H1 (cell line): Measurements from ENCODE around the gene FASN. TPM values are rescaled to one million over a fixed set of nuclear protein-coding genes. Genes with fewer than 3 reads are reported as not detected.

Experiments
- CTCF ChIA-PET: fragments of 300-600 bp; sonication (Branson Sonifier 250); formaldehyde crosslinking; loops from one replicate; lab custom pipeline; 2021; ENCODE audit not compliant: partially characterized antibody; lab: Charles Lee
- POLR2A ChIA-PET: fragments of 300-600 bp; sonication (Branson Sonifier 250); formaldehyde crosslinking; loops from one replicate; lab custom pipeline; 2021; ENCODE audit warnings: inconsistent platforms; ENCODE audit not compliant: partially characterized antibody; lab: Charles Lee
- DNase-seq, 2 experiments: peaks; one replicate each; pipeline versions ENCODE4 v3.0.0 to v3.0.0-alpha.2; 2010 to 2022; ENCODE audit warnings: low spot score in 2 of 2, low read depth in 1 of 2, mixed read lengths in 1 of 2
- FAIRE-seq: peaks from 2 replicates; lab custom pipeline; 2011; peaks lifted over from hg19 to GRCh38; lab: Jason Lieb, UNC
- H2AFZ ChIP-seq: 2 replicates; pipeline ENCODE4 v1.8.1; 2012; ENCODE audit warnings: low read length, inconsistent platforms
- H2AK5ac ChIP-seq: 2 replicates; pipeline ENCODE4 v1.6.1; 2013; ENCODE audit warnings: low read depth, low read length
- H2BK120ac ChIP-seq: replicated peaks from 2 replicates; pipeline ENCODE3; 2013; ENCODE audit warnings: low read depth, low read length, inconsistent platforms
- H2BK12ac ChIP-seq: 2 replicates; pipeline ENCODE4 v1.6.1; 2013; ENCODE audit warnings: low read depth, low read length
- H2BK15ac ChIP-seq: 2 replicates; pipeline ENCODE4 v1.6.1; 2013; ENCODE audit warnings: low read length
- H2BK20ac ChIP-seq: 2 replicates; pipeline ENCODE4 v1.6.1; 2013; ENCODE audit warnings: low read length
- H2BK5ac ChIP-seq: 2 replicates; pipeline ENCODE4 v1.6.1; 2013; ENCODE audit warnings: low read depth, low read length
- H3K14ac ChIP-seq: 2 replicates; pipeline ENCODE4 v1.6.1; 2013; ENCODE audit warnings: inconsistent platforms; ENCODE audit not compliant: insufficient read length
- H3K18ac ChIP-seq: 2 replicates; pipeline ENCODE4 v1.6.1; 2013; ENCODE audit warnings: low read length; ENCODE audit errors: extremely low read depth
- H3K23ac ChIP-seq: 2 replicates; pipeline ENCODE4 v1.6.1; 2013; ENCODE audit warnings: inconsistent platforms; ENCODE audit not compliant: insufficient read length
- H3K23me2 ChIP-seq: 2 replicates; pipeline ENCODE4 v1.6.1; 2013; ENCODE audit warnings: low read depth, low read length
- H3K27ac ChIP-seq: 2 replicates; pipeline ENCODE4 v1.6.1; 2011; ENCODE audit warnings: low read depth, low read length, inconsistent platforms
- H3K27me3 ChIP-seq, 4 experiments: replicated peaks in 1 of 4; 1 replicate in 1 of 4; 2 replicates in 3 of 4; pipeline versions ENCODE4 v1.6.1 to v1.8.1; 2011 to 2013; ENCODE audit warnings: low read length in 3 of 4, mild to moderate bottlenecking in 3 of 4, inconsistent platforms in 2 of 4, mixed read lengths in 2 of 4, moderate library complexity in 1 of 4; ENCODE audit not compliant: control insufficient read depth in 3 of 4, insufficient read depth in 3 of 4; ENCODE audit errors: extremely low read depth in 1 of 4
- H3K36me3 ChIP-seq, 4 experiments: 2 replicates each; pipeline versions ENCODE4 v1.6.1 to v1.8.1; 2011 to 2013; ENCODE audit warnings: mild to moderate bottlenecking in 4 of 4, low read length in 3 of 4, moderate library complexity in 2 of 4, control low read depth in 1 of 4, inconsistent platforms in 1 of 4; ENCODE audit not compliant: insufficient read depth in 4 of 4, control insufficient read depth in 2 of 4
- H3K4ac ChIP-seq: replicated peaks from 2 replicates; pipeline ENCODE3; 2013; ENCODE audit warnings: low read length, low read depth, mixed read lengths, inconsistent platforms; ENCODE audit not compliant: insufficient read length
- H3K4me1 ChIP-seq, 4 experiments: replicated peaks in 1 of 4; 1 replicate in 1 of 4; 2 replicates in 3 of 4; pipeline versions ENCODE4 v1.6.1 to v1.8.1; 2011 to 2013; ENCODE audit warnings: low read length in 3 of 4, inconsistent platforms in 2 of 4, mixed read lengths in 1 of 4; ENCODE audit not compliant: insufficient read depth in 4 of 4, control insufficient read depth in 3 of 4
- H3K4me2 ChIP-seq, 2 experiments: 2 replicates each; pipeline versions ENCODE4 v1.6.1 to v1.8.1; 2011 to 2013; ENCODE audit warnings: low read depth in 2 of 2, low read length in 2 of 2, control low read depth in 1 of 2, inconsistent platforms in 1 of 2, mild to moderate bottlenecking in 1 of 2; ENCODE audit not compliant: insufficient read depth in 1 of 2
- H3K4me3 ChIP-seq, 4 experiments: fragments of 200-600, 300-600 bp in 1 of 4; sonication (generic), shearing (Covaris generic), sonication (Bioruptor Twin) in 1 of 4; 2 replicates each; pipeline versions ENCODE4 v1.5.1 to v1.8.1; 2011 to 2016; ENCODE audit warnings: low read length in 4 of 4, low read depth in 3 of 4, control low read depth in 2 of 4, inconsistent platforms in 2 of 4, mild to moderate bottlenecking in 2 of 4, mixed read lengths in 1 of 4, moderate library complexity in 1 of 4; ENCODE audit not compliant: insufficient read depth in 2 of 4; ENCODE audit errors: extremely low read depth in 1 of 4
- H3K56ac ChIP-seq: replicated peaks from 2 replicates; pipeline ENCODE3; 2013; ENCODE audit warnings: low read depth, mild to moderate bottlenecking, mixed read lengths, low read length, inconsistent platforms; ENCODE audit not compliant: insufficient read length
- H3K79me1 ChIP-seq: 2 replicates; pipeline ENCODE4 v1.6.1; 2013; ENCODE audit warnings: low read depth, low read length, control low read depth
- H3K79me2 ChIP-seq, 2 experiments: 2 replicates each; pipeline versions ENCODE4 v1.6.1 to v1.8.1; 2012 to 2013; ENCODE audit warnings: low read length in 2 of 2, mild to moderate bottlenecking in 2 of 2, inconsistent platforms in 1 of 2; ENCODE audit not compliant: insufficient read depth in 2 of 2, control insufficient read depth in 1 of 2
- H3K9ac ChIP-seq, 4 experiments: replicated peaks in 1 of 4; 1 replicate in 1 of 4; 2 replicates in 3 of 4; pipeline versions ENCODE4 v1.6.1 to v1.8.1; 2011 to 2013; ENCODE audit warnings: low read depth in 3 of 4, low read length in 3 of 4, control low read depth in 2 of 4, mild to moderate bottlenecking in 2 of 4, moderate library complexity in 2 of 4, inconsistent platforms in 1 of 4; ENCODE audit errors: extremely low read depth in 1 of 4
- H3K9me3 ChIP-seq, 2 experiments: 2 replicates each; pipeline versions ENCODE4 v1.6.1 to v1.8.1; 2012 to 2013; ENCODE audit warnings: mild to moderate bottlenecking in 2 of 2, moderate library complexity in 2 of 2, control low read depth in 1 of 2, inconsistent platforms in 1 of 2, low read depth in 1 of 2, low read length in 1 of 2, mixed read lengths in 1 of 2; ENCODE audit not compliant: insufficient read depth in 2 of 2
- H4K20me1 ChIP-seq, 2 experiments: replicated peaks in 1 of 2; 2 replicates each; pipeline versions ENCODE3 to v1.8.1; 2011 to 2013; ENCODE audit warnings: inconsistent platforms in 2 of 2, low read length in 2 of 2, mild to moderate bottlenecking in 1 of 2; ENCODE audit not compliant: insufficient read depth in 2 of 2, control insufficient read depth in 1 of 2
- H4K5ac ChIP-seq: 2 replicates; pipeline ENCODE4 v1.6.1; 2013; ENCODE audit warnings: low read length, low read depth, mixed read lengths, inconsistent platforms; ENCODE audit not compliant: insufficient read length
- H4K8ac ChIP-seq: 2 replicates; pipeline ENCODE4 v1.8.0; 2013; ENCODE audit warnings: mild to moderate bottlenecking, moderate library complexity, low read length, inconsistent platforms; ENCODE audit not compliant: insufficient read depth; ENCODE audit errors: extremely low read depth
- H4K91ac ChIP-seq: replicated peaks from 2 replicates; pipeline ENCODE3; 2013; ENCODE audit warnings: low read length, mixed read lengths, inconsistent platforms; ENCODE audit not compliant: insufficient read length
- NANOG ChIP-seq: IDR thresholded peaks from 2 replicates; pipeline ENCODE4 v1.6.1; 2011; ENCODE audit warnings: low read length, low read depth, mild to moderate bottlenecking, inconsistent platforms; ENCODE audit not compliant: insufficient read depth, poor library complexity, severe bottlenecking
- RXRA ChIP-seq: IDR thresholded peaks from 2 replicates; pipeline ENCODE4 v1.6.1; 2011; ENCODE audit warnings: low read depth, mild to moderate bottlenecking, low read length, moderate library complexity; ENCODE audit not compliant: insufficient read depth
- SP1 ChIP-seq: IDR thresholded peaks from 2 replicates; pipeline ENCODE4 v1.6.1; 2011; ENCODE audit warnings: low read depth, low read length
- TBP ChIP-seq: IDR thresholded peaks from 2 replicates; pipeline ENCODE4 v1.6.1; 2011; ENCODE audit warnings: low read depth, low read length, improper control_type of control experiment
- WGBS, 2 experiments: shearing (Covaris generic) in 1 of 2; methylation state at CpG; one replicate each; pipeline versions ENCODE4 v1.1.6 to v1.1.7; 2013 to 2015; ENCODE audit warnings: low lambda C conversion rate in 2 of 2, mixed read lengths in 2 of 2, inconsistent platforms in 1 of 2, low coverage in 1 of 2, missing lambda C conversion rate in 1 of 2; ENCODE audit not compliant: insufficient replicate concordance in 2 of 2, insufficient coverage in 1 of 2, insufficient read length in 1 of 2; ENCODE audit errors: extremely low coverage in 1 of 2, missing lambda C conversion rate in 1 of 2; 5-methylcytosine and 5-hydroxymethylcytosine counted together
- polyA plus RNA-seq, 7 experiments: library from polyadenylated mRNA; depleted of rRNA in 3 of 7; stranded (reverse) in 5 of 7; unstranded in 2 of 7; fragments of >200 nt in 5 of 7; fragments of 200-250 nt in 2 of 7; gene quantifications; 1 replicate in 5 of 7; 2 replicates in 1 of 7; 4 replicates in 1 of 7; pipeline versions ENCODE4 v1.2.1 to v1.2.3, GENCODE V29; 2011 to 2013; ENCODE audit warnings: missing spikeins in 2 of 7, mixed read lengths in 2 of 7
- total RNA-seq: library from RNA; stranded (reverse); fragmentation: NEBNext Ultra II Directional; extraction: Animal tissue kit (Norgen Biotek cat#: 25700); gene quantifications from 2 replicates; pipeline ENCODE4 v1.2.1, GENCODE V29; 2021

Gene FASN
- total and polyA plus RNA-seq, 2 of the 8 experiments (the other 6 are each of a cell fraction or from before 2014, with no cell fraction given) = 143 to 561 TPM

DNA sequence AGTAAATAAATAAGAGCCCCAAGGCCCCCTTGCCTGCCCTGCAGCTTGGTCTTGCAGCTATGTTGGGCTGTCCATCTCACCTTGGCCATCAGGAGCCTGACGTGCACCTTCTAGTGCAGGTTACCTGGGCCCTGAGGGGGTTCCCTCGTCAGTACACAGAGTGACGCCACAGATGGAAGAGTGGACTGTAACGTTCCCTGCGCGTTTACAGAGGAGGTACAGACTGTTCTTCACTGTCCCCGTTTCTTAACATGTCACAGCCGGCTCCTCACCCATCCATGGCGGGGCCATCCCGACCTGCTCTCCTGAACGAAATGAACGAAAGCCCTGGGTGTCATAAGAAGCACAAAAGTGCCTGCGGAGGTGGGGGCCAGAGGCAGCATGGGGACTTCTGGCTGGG is 15.9 kb upstream of the FASN start:
- Histone ChIP-seq H3K23ac (no peak overlapping the region), H2BK120ac (no peak overlapping the region), H3K18ac (no peak overlapping the region), H3K14ac (no peak overlapping the region), H3K36me3 (no peaks in the 10 kb centered on the region), H4K5ac (no peak overlapping the region), H3K4me1 (peaks cover 0 to 8% (median 2%) of the 10 kb centered on the region in 4 experiments; a peak in 3 of 7 replicates), H2AFZ (no peak overlapping the region), H2BK5ac (no peak overlapping the region), H3K79me1 (no peaks in the 10 kb centered on the region), H3K23me2 (0 out of 2 replicates have a peak, but pooled peaks cover 2% of the 10 kb centered on the region), H3K9me3 (no peaks in the 10 kb centered on the region), H3K27ac (no peak overlapping the region), H2BK12ac (no peak overlapping the region), H3K79me2 (no peaks in the 10 kb centered on the region), H4K8ac (no peak overlapping the region), H3K4ac (no peak overlapping the region), H3K56ac (no peak overlapping the region), H3K4me3 (no peak overlapping the region), H3K9ac (no peak overlapping the region), H4K91ac (no peak overlapping the region), H4K20me1 (peaks cover 3 to 6% of the 10 kb centered on the region in 2 experiments), H2AK5ac (no peak overlapping the region)
- 92% methylated on average over 13 of the region's 13 CpGs; no CpG with 5 or more reads in 1 of the 2 experiments for WGBS, 2 experiments
- POLR2A ChIA-PET = no interaction called here
- FAIRE-seq = no peak
- CTCF ChIA-PET = interaction anchor here (0.7 to 10.5 kb wide), 10 partner anchors 10 to 84 kb away, joined by 3 to 61 read pairs (median 4); partner anchors contain the start of gene FASN
- TF ChIP-seq TBP (no peak), RXRA (no peak), NANOG (no peak), SP1 (no peak)
- TF ChIP-seq, all 59 proteins: peak for 0
- Histone ChIP-seq H2BK20ac (no peak overlapping the region), H3K4me2 (no peak overlapping the region), H2BK15ac (no peak overlapping the region), H3K27me3 (peaks cover 0 to 4% (median 0%) of the 10 kb centered on the region in 4 experiments; a peak in 2 of 7 replicates)
- no peak for DNase-seq
